Astrocyte of the hippocampus (primary cell): ENCODE measurements around the gene ANKRD63.

Experiments
- DNase-seq: peaks from one replicate; pipeline ENCODE4 v3.0.0; 2011; ENCODE audit warnings: low read depth, low spot score

Gene ANKRD63

GRCh38 chr15:40313531-40314398, 30.9 kb upstream of the ANKRD63 start:
- peak; percentile 75 for DNase-seq

GRCh38 chr15:40312370-40313158, 29.7 kb upstream of the ANKRD63 start:
- DNase-seq, result no peak

- no peak for DNase-seq
Measured at GRCh38 chr15:40310993-40311392, 28.1 kb upstream of the ANKRD63 start.

GRCh38 chr15:40310001-40310959, 27.4 kb upstream of the ANKRD63 start:
- DNase-seq, result peak; percentile 75

- no peak for DNase-seq
Measured at GRCh38 chr15:40309344-40309862, 26.5 kb upstream of the ANKRD63 start.

- DNase-seq, result no peak
Measured at GRCh38 chr15:40307421-40308211, 24.8 kb upstream of the ANKRD63 start, which contains the start of gene PLCB2. Gene PLCB2, minus strand, starts transcription at chr15:40307935. Its CDS starts 263 bp downstream, at chr15:40307672.

GRCh38 chr15:40306908-40307307, 24.0 kb upstream of the ANKRD63 start:
- DNase-seq, result no peak

GRCh38 chr15:40306371-40306770, 23.5 kb upstream of the ANKRD63 start:
- no peak for DNase-seq

GRCh38 chr15:40305281-40305680, 22.4 kb upstream of the ANKRD63 start:
- DNase-seq, result no peak

GRCh38 chr15:40303576-40303975, 20.7 kb upstream of the ANKRD63 start:
- DNase-seq, result no peak

- no peak for DNase-seq
Measured at GRCh38 chr15:40302981-40303380, 20.1 kb upstream of the ANKRD63 start.

GRCh38 chr15:40302288-40302886, 19.5 kb upstream of the ANKRD63 start:
- DNase-seq, result no peak

GRCh38 chr15:40301467-40302179, 18.8 kb upstream of the ANKRD63 start:
- no peak for DNase-seq

GRCh38 chr15:40300771-40301170, 17.9 kb upstream of the ANKRD63 start:
- no peak for DNase-seq

GRCh38 chr15:40300367-40300766, 17.5 kb upstream of the ANKRD63 start:
- no peak for DNase-seq

- no peak for DNase-seq
Measured at GRCh38 chr15:40298216-40298935, 15.5 kb upstream of the ANKRD63 start.

- DNase-seq, result no peak
Measured at GRCh38 chr15:40297356-40297755, 14.5 kb upstream of the ANKRD63 start.

GRCh38 chr15:40296561-40297230, 13.8 kb upstream of the ANKRD63 start:
- no peak for DNase-seq
